ENCODE data around the gene MED27.
"Not testable (repeated sequence)": the region's sequence is repeated elsewhere in the genome, so short reads cannot be mapped to it uniquely, and the experiment has no call there.

Gene MED27

DNA sequence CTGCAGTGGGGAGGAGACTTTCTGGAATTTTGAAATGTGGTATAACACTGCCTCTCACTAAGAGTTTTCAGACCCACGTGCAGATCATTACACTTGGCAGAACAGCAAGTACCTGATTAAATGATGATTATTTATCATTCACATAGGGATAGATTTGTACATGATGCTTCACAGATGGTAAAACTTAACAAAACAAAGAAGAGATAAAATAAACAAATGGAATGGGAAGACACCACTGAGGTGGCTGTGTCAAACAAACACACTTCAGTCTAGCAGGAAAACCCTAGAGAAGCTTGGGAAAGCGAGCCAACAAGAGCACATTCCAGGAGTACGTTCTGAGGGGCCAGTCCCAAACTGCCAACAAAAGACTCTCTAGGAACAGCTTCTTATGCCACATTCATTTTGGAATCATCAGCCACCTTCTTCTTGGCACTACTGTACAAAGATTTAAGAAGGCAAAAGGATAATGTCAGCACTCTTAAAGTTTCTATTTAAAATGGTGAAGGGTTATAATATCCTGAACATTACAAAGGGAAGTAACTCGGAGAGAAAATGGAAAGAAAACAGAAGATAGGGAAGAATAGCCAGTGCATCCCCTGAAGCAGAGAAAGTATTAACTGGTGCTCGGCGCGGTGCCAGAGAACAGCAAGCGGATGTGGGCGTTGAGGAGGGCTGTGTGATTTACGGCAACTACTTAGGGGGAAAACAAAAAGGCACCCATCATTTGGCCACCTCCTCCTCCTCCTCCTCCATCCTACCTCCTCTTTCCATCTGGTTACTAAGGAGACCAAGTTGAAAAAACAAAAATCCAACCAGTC is 1.6 kb downstream of the MED27 start:
- DNase-seq (ENCODE audit: low spot score): peak; percentile 49

GRCh38 chr9:132075853-132076252 is 3.8 kb downstream of the MED27 start:
- no peak for DNase-seq (ENCODE audit: low spot score)

- peak; percentile 71 for DNase-seq (ENCODE audit: low spot score)
These were observed 4.9 kb downstream of the MED27 start for GRCh38 chr9:132074736-132075135.

GRCh38 chr9:132071847-132072507 is 7.7 kb downstream of the MED27 start:
- DNase-seq (ENCODE audit: low spot score): no peak

- peak; percentile 68 for DNase-seq (ENCODE audit: low spot score)
These were observed 10.4 kb downstream of the MED27 start for GRCh38 chr9:132069046-132069898.

DNA sequence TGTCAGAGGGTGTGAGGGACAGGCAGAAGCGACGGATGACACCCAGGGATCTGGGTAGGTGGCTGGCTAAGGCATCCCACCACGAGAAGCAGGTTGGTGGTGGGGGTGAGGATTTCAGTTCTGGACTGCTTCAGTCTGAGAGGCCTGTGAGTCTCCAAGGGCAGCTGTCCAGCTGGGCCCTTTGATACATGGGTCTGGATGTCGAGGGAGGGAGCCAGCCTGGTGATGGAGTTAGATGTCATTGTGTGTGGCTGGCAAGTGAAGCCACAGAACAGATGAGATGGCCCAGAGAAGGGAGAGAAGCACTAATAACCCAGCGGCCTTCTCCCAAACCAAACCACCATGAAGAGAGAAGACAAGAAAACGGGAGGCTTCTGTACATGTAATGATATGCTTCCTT is 11.1 kb downstream of the MED27 start:
- DNase-seq (ENCODE audit: low spot score): no peak

- no peak for DNase-seq (ENCODE audit: low spot score)
These were observed 13.2 kb downstream of the MED27 start for GRCh38 chr9:132066511-132066910.

GRCh38 chr9:132066057-132066456 is 13.6 kb downstream of the MED27 start:
- no peak for DNase-seq (ENCODE audit: low spot score)

DNA sequence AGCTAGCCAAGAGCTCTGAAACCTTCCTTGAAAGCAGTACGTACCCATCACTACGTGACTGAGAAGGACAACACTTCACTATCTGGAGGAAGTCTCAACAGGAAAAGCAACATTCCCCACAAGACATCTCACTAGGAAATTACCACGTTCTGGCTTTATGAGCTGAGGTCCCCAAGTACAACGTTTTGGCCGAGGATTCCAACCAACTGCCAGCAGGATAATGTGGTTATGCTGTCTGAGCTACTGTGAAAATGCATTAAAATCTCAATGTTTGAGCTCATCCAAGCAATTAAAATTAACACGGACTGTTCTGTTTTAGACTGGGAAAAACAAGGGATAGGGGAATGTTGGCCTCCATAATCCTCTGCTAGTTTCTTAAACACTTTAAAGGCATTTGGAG is 16.4 kb downstream of the MED27 start:
- DNase-seq (ENCODE audit: low spot score): no peak

DNA sequence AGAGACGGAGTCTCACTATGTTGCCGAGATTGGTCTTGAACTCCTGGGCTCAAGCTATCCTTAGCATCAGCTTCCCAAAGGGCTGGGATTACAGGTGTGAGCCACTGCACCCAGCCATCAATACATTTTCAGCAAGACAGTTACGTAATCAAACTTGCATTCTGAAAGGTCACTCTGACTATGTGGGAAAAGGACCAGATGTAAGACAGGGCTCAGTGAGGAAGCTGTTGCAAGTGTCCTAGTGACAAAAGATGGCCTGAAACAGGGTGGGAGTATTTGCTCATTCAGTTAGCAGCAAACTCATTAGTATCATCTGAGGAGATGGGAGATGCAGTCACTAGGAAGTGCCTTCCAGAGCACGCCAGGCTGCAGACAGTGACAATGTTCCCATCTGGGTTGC is 16.9 kb downstream of the MED27 start:
- DNase-seq (ENCODE audit: low spot score): no peak

DNA sequence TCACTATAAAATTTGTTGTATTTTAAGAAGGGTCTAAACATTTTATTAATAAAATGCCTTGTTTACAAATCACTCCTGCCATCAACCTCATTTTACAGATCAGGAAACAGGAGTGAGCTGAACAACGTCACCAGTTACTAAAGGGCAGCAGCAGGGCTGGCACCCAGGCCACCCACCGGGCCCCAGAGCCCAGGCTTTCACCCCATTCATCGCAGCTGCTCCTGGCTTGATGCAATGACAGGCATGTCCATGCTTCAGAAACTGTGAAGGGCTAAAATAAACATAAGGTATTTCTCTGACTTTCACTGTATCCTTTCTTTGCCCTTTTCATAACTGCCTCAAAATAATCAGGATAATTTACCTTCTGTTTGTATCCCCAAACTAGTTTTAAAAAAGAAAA is 18.1 kb downstream of the MED27 start:
- DNase-seq (ENCODE audit: low spot score): no peak

- no peak for DNase-seq (ENCODE audit: low spot score)
These were observed 20.3 kb downstream of the MED27 start for GRCh38 chr9:132059361-132059760.

- DNase-seq (ENCODE audit: low spot score): not testable (repeated sequence)
These were observed 21.4 kb downstream of the MED27 start for GRCh38 chr9:132058226-132058625.

DNA sequence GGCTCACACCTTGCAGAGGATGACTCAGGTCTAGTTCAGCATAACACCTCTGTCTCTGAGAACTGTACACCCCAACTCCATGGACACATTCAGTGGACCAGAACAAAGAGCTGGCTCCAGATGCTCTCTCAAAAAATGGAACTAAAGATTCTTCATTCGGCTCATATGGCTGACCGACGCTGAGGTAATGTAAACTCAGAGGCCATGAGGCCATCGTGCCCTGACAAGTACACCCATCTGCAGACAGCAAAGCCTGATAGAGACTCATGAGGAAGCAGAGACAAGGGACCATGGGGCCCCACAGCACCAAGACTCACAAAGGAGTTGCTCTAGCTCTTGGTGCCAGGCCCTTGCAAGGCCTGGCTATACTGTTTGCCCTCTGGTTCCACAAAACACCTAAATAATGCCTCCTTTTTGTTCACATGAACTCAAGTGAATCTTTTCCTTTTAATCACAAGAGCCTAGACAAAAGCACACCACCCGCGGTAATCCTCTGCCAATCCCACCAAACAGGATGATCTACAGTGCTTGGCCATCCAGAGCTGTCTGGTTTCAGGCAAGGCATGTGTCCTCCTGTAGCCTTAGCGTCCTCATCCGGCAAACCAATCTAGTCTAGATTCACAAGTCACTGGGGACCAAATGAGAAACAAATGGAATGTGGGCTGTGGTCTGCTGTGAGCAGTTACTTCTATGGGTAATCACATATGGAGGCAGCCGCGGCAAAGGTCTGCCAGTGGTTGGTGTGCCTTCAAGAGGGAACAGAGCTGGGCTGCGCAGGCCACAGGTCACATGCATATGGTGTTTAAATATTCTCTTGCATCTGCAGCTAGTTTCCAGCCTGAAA is 22.7 kb downstream of the MED27 start:
- no peak for DNase-seq (ENCODE audit: low spot score)

- no peak for DNase-seq (ENCODE audit: low spot score)
These were observed 23.9 kb downstream of the MED27 start for GRCh38 chr9:132055756-132056155.

DNA sequence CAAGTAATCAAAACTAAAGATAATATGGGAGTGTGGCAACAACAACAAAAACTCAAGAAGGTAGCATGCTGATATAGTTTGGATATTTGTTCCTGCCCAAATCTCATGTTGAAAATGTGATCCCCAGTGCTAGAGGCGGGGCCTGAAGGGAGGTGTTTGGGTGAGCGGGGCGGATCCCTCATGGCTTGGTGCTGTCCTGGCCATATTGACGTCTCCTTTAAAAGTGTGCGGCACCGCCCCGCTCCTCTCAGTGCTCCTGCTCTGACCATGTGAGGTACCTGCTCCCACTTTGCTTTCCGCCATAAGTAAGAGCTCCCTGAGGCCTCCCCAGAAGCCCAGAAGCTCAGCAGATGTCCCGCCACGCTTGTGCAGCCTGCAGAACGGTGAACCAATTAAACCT is 25.6 kb downstream of the MED27 start:
- no peak for DNase-seq (ENCODE audit: low spot score)

GRCh38 chr9:132049900-132050299 is 29.8 kb downstream of the MED27 start:
- no peak for DNase-seq (ENCODE audit: low spot score)

DNA sequence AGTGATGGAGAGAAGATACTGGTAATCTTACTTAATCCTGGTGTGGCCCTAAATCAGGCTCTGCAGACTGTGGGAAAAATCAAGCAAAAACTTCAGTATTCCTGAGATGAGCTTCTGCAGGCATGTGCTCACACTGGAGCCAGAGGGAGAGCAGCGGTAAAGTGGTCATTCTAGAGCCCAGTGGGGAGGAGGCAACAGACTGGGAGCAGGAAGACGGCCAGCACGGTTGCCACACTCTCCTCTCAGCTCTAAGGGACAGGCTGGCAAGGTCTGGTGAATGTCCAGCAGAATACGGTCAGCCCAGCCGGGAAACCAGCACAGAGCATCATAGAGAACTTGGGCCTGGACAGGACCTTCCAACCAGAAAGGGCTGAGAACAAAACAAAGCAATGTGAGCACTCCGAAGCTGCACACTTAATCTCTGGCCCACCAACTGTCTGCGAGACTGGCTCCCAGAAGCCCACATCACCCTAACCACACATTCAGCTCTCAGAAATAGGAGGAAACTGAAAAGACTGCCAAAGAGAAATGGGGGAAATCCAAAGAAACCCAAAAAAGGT is 30.3 kb downstream of the MED27 start:
- DNase-seq (ENCODE audit: low spot score): no peak

- DNase-seq (ENCODE audit: low spot score): no peak
These were observed 31.5 kb downstream of the MED27 start for GRCh38 chr9:132048201-132048600.

- peak; percentile 30 for DNase-seq (ENCODE audit: low spot score)
These were observed 33.2 kb downstream of the MED27 start for GRCh38 chr9:132046456-132046855.

- no peak for DNase-seq (ENCODE audit: low spot score)
These were observed 35.3 kb downstream of the MED27 start for GRCh38 chr9:132044176-132044875.

Measured in AG20443 (cell line).